ENCODE measurements around the gene CLEC20A.

DNA sequence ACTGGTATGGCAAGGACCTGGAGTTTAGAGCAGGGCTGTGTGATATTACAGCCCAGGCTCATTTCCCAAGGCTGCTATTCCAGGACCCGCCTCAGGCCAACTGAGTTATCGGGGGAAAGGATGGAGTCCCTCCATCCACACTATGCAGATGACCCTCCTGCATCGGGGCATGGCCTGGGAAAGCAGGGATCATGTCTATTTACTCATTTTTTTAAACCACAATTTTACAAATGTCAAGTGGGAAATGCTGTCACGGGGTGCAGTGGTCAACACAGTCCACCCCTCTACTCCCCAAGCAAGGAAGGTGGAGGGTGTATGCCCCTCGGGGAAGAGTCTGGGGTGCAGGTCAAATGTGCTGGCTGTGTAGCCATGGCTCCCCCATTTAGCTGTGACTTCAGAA lies 6.1 kb upstream of the CLEC20A start:
- TF ChIP-seq, protein P1, sequence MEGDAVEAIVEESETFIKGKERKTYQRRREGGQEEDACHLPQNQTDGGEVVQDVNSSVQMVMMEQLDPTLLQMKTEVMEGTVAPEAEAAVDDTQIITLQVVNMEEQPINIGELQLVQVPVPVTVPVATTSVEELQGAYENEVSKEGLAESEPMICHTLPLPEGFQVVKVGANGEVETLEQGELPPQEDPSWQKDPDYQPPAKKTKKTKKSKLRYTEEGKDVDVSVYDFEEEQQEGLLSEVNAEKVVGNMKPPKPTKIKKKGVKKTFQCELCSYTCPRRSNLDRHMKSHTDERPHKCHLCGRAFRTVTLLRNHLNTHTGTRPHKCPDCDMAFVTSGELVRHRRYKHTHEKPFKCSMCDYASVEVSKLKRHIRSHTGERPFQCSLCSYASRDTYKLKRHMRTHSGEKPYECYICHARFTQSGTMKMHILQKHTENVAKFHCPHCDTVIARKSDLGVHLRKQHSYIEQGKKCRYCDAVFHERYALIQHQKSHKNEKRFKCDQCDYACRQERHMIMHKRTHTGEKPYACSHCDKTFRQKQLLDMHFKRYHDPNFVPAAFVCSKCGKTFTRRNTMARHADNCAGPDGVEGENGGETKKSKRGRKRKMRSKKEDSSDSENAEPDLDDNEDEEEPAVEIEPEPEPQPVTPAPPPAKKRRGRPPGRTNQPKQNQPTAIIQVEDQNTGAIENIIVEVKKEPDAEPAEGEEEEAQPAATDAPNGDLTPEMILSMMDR (conservative IDR thresholded peaks at IDR 0.05; ENCODE audit: low read length) = no peak
- no peak for TF ChIP-seq EZH2phosphoT487 (IDR thresholded peaks at IDR 0.05; ENCODE audit: borderline replicate concordance)
